GM10266 (cell line): Measurements from ENCODE around the gene RASSF5.

Source experiments
- DNase-seq: peaks from one replicate; pipeline ENCODE4 v3.0.0; 2012; ENCODE audit errors: extremely low spot score
- TF ChIP-seq, protein P1 (sequence below): IDR thresholded peaks from 2 replicates; pipeline ENCODE4 v1.5.1; 2012; ENCODE audit warnings: mild to moderate bottlenecking, low read depth; ENCODE audit not compliant: control insufficient read depth, insufficient read depth; ENCODE audit errors: missing control alignments

Gene RASSF5

DNA sequence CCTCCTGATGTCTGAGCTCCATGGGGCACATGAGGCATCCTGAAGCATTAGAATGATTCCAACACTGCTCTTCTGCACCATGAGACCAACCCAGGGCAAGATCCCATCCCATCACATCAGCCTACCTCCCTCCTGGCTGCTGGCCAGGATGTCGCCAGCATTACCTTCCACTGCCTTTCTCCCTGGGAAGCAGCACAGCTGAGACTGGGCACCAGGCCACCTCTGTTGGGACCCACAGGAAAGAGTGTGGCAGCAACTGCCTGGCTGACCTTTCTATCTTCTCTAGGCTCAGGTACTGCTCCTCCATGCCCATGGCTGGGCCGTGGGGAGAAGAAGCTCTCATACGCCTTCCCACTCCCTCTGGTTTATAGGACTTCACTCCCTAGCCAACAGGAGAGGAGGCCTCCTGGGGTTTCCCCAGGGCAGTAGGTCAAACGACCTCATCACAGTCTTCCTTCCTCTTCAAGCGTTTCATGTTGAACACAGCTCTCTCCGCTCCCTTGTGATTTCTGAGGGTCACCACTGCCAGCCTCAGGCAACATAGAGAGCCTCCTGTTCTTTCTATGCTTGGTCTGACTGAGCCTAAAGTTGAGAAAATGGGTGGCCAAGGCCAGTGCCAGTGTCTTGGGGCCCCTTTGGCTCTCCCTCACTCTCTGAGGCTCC is 11.1 kb upstream of the RASSF5 start:
- TF ChIP-seq, protein P1, sequence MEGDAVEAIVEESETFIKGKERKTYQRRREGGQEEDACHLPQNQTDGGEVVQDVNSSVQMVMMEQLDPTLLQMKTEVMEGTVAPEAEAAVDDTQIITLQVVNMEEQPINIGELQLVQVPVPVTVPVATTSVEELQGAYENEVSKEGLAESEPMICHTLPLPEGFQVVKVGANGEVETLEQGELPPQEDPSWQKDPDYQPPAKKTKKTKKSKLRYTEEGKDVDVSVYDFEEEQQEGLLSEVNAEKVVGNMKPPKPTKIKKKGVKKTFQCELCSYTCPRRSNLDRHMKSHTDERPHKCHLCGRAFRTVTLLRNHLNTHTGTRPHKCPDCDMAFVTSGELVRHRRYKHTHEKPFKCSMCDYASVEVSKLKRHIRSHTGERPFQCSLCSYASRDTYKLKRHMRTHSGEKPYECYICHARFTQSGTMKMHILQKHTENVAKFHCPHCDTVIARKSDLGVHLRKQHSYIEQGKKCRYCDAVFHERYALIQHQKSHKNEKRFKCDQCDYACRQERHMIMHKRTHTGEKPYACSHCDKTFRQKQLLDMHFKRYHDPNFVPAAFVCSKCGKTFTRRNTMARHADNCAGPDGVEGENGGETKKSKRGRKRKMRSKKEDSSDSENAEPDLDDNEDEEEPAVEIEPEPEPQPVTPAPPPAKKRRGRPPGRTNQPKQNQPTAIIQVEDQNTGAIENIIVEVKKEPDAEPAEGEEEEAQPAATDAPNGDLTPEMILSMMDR: no peak
- DNase-seq: peak; percentile 62

DNA sequence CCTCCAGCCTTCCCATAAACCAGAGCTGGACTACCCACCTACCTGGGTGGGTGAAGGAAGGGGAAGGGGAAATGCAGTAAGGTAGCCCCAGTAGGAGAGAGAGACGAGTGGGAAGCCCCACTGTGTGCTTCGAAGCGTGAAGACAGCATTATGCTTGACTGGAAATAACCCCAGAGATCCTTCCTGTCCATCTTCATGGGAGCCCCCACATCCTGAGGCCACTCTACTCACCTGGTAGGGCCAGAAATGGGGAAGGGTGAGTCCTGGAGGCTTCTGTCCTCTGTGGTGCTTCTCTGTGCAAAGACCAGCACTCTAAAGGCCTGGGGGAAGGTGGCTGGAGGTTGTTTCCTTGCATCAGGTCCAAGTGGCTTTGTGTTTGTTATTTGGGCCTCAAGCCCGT is 10.0 kb upstream of the RASSF5 start:
- TF ChIP-seq, protein P1: no peak
- DNase-seq: no peak

DNA sequence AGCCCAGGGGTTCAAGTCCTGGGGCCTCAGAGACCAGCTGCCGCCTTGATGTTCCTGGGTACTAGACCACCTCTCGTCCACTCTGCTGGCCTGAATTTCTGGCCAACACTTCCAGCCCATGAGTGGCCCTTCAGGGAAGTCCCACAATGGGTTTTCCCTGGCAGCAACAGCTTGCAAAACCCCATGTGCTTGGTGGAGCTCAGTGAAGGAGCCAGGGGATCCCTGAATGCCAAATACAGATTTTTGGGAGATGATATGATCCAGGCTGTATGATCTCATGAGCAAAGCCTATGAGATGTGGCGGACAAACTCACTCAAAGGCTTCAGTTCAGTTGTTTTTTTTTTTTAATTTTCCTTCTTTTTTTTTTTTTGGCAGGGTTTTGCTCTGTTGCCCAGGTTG is 9.6 kb upstream of the RASSF5 start:
- DNase-seq: no peak
- TF ChIP-seq, protein P1: no peak

GRCh38 chr1:206498685-206499084 is 8.6 kb upstream of the RASSF5 start:
- TF ChIP-seq, protein P1: no peak
- no peak for DNase-seq

DNA sequence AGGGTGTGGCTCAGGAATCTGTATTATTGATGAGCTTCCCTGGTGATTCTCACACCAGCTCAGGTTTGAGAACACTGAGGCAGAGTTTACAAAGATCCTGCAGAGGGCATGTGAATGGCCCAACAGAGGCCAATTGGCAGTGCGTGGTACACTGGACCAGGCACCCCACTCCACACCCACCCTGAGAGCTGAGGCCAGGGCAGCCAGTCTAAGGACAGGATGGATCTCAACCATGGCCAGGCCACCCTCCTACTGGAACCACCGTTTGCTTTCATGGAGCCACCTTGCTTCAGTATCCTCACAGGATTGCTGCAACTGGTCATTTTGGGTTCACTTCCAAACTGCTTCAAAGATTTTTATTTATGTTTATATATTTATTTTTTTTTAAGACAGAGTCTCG is 7.3 kb upstream of the RASSF5 start:
- DNase-seq: no peak
- TF ChIP-seq, protein P1: no peak

DNA sequence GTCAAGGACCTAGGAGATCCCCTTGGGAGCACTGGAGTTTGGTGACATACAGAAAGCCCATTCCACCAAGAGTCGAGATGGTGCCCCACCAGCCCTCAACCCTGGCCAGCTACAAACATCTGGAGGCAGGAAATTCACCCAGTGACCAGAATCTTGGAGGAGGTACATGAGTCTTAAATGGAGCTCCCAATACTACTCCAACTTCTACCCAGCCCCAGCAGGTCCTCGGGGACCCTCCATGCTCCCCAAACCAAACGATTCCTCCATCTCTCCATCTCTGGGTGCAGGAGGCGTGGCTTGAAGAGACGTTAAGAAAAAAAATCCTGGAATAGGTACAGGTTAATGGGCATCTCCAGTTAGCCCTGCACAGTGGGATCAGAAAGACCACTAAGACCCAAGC is 5.5 kb upstream of the RASSF5 start:
- no peak for DNase-seq

GRCh38 chr1:206502403-206502802 is 4.9 kb upstream of the RASSF5 start:
- TF ChIP-seq, protein P1: no peak
- no peak for DNase-seq

More for the DNA sequence above, 5.5 kb upstream of the RASSF5 start:
- TF ChIP-seq, protein P1: no peak
